Measurements from ENCODE around the gene CDK3. TPM values are rescaled to one million over a fixed set of nuclear protein-coding genes. Genes with fewer than 3 reads are reported as not detected.

Gene CDK3
- total and polyA plus RNA-seq, 2 donors (not counting 3 experiments of a cell fraction or from before 2014, with no cell fraction given), result 8.5 to 8.7 TPM

GRCh38 chr17:76034428-76035350 lies 34.0 kb downstream of the CDK3 start:
- Histone ChIP-seq H3K9me3 (replicated peaks; ENCODE audit: control insufficient read depth, insufficient read depth, low read length) (no peaks in the 10 kb centered on the region), H3K9me1 (replicated peaks; ENCODE audit: control insufficient read depth, extremely low read depth, insufficient read depth, low read length) (no peaks in the 10 kb centered on the region), H3K79me2 (ENCODE audit: control insufficient read depth, insufficient read depth, low read length) (no peaks in the 10 kb centered on the region), H3K4me2 (ENCODE audit: insufficient read depth, low read length) (no peak overlapping the region), H3K9ac (replicated peaks; ENCODE audit: extremely low read depth, insufficient read depth, low read length) (no peak overlapping the region), H4K20me1 (replicated peaks; ENCODE audit: control insufficient read depth, extremely low read depth, insufficient read depth, low read length) (no peaks in the 10 kb centered on the region), H3K27ac (ENCODE audit: insufficient read depth, low read depth, low read length) (no peak overlapping the region), H3K27me3 (ENCODE audit: control insufficient read depth in 2 of 2, insufficient read depth in 2 of 2, low read length in 2 of 2) (no peaks in the 10 kb centered on the region), H3K4me1 (ENCODE audit: control insufficient read depth, extremely low read depth, insufficient read depth, low read length) (peaks cover 8% of the 10 kb centered on the region), H2AFZ (ENCODE audit: low read depth, low read length) (no peak overlapping the region), H3K4me3 (replicated peaks in 1 of 3; ENCODE audit: insufficient read depth in 1 of 3, low read depth in 1 of 3, low read length in 3 of 3) (no peak overlapping the region), H3K36me3 (ENCODE audit: control insufficient read depth in 2 of 2, extremely low read depth in 1 of 2, insufficient read depth in 2 of 2, low read length in 2 of 2) (peaks cover 8 to 9% of the 10 kb centered on the region in 2 experiments)
- dilution Hi-C loops (cut with MboI; ENCODE audit: extremely low pct_ligation_motif_present, low sequenced_read_pairs), result no loop called here
- DNase-seq (ENCODE audit: low read depth, low spot score) (no peak), FAIRE-seq (no peak)
- POLR2A ChIA-PET, result interaction anchor here (0.5 kb wide), 1 partner anchor 57 kb away, joined by 3 read pairs; no protein-coding TSS in a partner anchor
- no peak for TF ChIP-seq MAX (IDR thresholded peaks at IDR 0.05; ENCODE audit: insufficient read depth, insufficient read length)
- no peak for TF ChIP-seq POLR2AphosphoS5 (IDR thresholded peaks at IDR 0.05; ENCODE audit: insufficient read depth, low read depth, low read length)
- TF ChIP-seq MYC (IDR thresholded peaks at IDR 0.05; ENCODE audit: low read depth, low read length), result no peak
- TF ChIP-seq GATA2 (IDR thresholded peaks at IDR 0.05; ENCODE audit: insufficient read depth, insufficient read length, low read depth, low read length), result no peak
- TF ChIP-seq JUN (IDR thresholded peaks at IDR 0.05; ENCODE audit: borderline replicate concordance, insufficient read depth, insufficient read length, low read depth), result no peak
- no peak for TF ChIP-seq EZH2 (IDR thresholded peaks at IDR 0.05; ENCODE audit: borderline replicate concordance, low read depth, low read length, severe bottlenecking)
- TF ChIP-seq POLR2A (IDR thresholded peaks at IDR 0.05; ENCODE audit: low read depth, low read length), result no peak
- TF ChIP-seq, protein P1, sequence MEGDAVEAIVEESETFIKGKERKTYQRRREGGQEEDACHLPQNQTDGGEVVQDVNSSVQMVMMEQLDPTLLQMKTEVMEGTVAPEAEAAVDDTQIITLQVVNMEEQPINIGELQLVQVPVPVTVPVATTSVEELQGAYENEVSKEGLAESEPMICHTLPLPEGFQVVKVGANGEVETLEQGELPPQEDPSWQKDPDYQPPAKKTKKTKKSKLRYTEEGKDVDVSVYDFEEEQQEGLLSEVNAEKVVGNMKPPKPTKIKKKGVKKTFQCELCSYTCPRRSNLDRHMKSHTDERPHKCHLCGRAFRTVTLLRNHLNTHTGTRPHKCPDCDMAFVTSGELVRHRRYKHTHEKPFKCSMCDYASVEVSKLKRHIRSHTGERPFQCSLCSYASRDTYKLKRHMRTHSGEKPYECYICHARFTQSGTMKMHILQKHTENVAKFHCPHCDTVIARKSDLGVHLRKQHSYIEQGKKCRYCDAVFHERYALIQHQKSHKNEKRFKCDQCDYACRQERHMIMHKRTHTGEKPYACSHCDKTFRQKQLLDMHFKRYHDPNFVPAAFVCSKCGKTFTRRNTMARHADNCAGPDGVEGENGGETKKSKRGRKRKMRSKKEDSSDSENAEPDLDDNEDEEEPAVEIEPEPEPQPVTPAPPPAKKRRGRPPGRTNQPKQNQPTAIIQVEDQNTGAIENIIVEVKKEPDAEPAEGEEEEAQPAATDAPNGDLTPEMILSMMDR (IDR thresholded peaks at IDR 0.05; ENCODE audit: extremely low read depth in 1 of 2, insufficient read depth in 1 of 2, low read depth in 1 of 2, low read length in 2 of 2), result no peak
- no peak for TF ChIP-seq FOS (IDR thresholded peaks at IDR 0.05; ENCODE audit: borderline replicate concordance, insufficient read depth, low read length)
- CTCF ChIA-PET, result interaction anchor here (0.6 to 3.8 kb wide), 8 partner anchors 19 to 147 kb away, joined by 3 to 28 read pairs (median 4); partner anchors contain the start of gene MRPL38
- BruUV-seq (replicated peaks), result no TSS peak
- intact Hi-C loops (cut with micrococcal nuclease), result loop anchor here (5.0 kb wide), 1 partner anchor 243 kb away; no protein-coding TSS in a partner anchor
